Measurements from ENCODE around the gene IL36A.

IL36A gene

DNA sequence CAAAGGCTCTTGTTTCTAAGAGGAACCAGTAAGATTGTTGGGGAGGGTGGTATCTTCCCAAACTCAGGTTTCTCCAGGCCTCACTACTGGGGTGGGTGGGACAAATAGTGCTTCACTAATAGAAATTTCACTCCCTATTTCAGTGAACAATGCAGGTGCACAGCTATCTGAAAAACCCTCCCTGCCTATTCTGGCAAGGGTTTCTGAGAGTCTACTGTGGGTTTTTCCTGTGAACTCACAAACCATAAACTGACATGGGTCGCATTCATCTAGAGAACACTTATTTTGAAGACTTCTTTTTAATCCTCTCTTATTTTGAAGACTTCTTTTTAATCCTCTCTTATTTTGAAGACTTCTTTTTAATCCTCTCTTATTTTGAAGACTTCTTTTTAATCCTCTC, 4.4 kb downstream of the IL36A start:
- no peak for DNase-seq

- no peak for DNase-seq
Measured at GRCh38 chr2:113010088-113010487, 4.8 kb downstream of the IL36A start.

GRCh38 chr2:113011108-113011507, 5.8 kb downstream of the IL36A start:
- no peak for DNase-seq

GRCh38 chr2:113012436-113013335, 7.4 kb downstream of the IL36A start:
- no peak for DNase-seq

GRCh38 chr2:113013336-113013661, 8.0 kb downstream of the IL36A start:
- no peak for DNase-seq

GRCh38 chr2:113014067-113014466, 8.8 kb downstream of the IL36A start:
- no peak for DNase-seq

GRCh38 chr2:113015042-113015441, 9.8 kb downstream of the IL36A start:
- no peak for DNase-seq

DNA sequence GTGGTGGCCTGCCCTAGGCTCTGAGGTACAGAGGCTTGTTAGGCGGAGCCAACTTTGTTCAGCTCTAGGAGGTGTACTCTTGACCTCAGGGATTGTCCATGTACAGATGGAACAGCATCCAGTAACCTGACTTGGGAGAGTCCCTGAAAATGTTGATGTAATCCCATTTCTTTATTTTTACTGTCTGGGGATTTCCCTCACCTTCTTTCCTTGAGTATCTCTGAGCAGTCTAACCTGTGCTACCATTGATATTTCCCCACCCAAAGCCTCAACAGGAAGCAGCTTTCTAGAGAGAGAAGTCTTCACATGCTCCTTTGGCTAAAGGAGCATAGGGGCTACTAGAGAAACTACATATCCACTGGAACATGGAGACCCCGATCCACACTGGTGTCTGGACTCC, 10.4 kb downstream of the IL36A start:
- DNase-seq, result no peak

DNA sequence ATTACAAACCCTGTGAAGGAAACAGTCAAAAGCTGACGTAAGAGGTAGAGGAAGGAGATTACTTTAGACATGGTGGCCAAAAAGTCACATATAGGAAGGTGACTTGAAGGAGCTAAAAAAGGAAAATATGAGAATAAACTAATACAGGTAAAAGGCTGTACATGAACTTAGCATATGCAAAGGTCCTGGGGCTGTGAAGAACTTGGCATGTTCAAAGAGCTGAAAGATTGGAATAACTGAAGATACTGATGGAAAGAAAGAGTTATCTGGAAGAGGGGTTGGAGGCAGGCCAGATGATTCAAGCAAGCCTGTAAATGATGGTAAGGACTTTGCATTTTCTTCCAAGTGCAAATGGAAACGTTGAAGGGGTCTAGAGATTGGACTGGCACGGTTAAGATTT, 13.2 kb downstream of the IL36A start:
- no peak for DNase-seq

DNA sequence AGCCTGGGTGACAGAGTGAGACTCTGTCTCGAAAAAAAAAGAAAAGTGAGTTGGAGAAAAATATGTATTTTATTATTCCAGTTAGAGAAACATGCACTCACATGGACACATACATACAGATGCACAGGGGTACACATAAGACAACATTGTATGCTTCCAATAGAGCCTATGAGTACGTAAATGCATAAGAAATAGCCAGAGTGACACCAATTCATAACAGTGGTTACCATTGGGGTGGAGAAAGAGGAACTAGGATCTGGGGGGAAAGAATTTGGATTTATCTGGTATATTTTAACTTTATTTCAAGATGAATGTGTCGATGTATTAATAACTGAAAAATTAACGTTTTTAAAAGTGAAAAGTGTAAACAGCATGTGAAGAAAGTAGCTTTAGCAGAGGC, 16.1 kb downstream of the IL36A start:
- no peak for DNase-seq

GRCh38 chr2:113024764-113025163, 19.5 kb downstream of the IL36A start:
- DNase-seq, result no peak

- no peak for DNase-seq
Measured at GRCh38 chr2:113025737-113026136, 20.5 kb downstream of the IL36A start.

DNA sequence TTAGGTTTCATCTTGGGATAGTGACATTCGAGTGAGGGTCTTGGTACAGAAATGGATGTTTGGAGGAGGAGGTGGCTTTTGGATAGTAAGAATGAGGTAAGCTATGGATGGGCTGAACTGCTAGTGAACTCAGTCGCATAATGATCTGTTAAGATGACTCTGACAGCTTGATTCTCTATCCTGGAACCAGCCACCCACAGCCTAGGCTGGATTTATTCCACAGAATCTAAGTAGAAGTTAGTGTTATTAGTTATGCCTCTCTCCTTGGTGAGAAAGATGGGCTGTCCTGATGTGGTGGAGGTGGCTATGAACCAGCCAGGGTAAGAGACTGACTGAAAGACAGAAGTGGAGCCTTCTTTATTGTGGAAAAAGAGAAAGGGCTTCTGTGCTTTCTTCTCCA, 22.4 kb downstream of the IL36A start:
- DNase-seq, result no peak

GRCh38 chr2:113028112-113028511, 22.9 kb downstream of the IL36A start:
- DNase-seq, result no peak

- no peak for DNase-seq
Measured at GRCh38 chr2:113032737-113033136, 27.5 kb downstream of the IL36A start.

DNA sequence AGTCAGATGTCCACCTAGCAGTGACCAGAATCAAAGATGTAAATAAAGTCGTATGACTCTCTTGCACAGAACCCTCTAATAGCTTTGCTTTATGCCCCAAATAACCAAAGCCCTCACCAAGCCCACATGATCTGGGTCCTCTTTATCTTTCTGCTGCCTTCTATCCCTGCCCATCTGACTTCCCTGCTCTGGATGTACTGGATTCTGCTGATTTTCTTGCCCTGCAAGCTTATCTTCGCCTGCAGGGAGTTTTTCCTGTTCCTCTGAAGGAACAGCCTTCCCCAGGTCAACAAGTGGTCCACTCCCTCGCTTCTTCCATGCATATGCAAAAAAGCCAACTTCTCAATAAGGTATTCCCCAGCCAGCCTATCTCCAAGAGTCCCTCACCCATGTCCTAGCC, 28.8 kb downstream of the IL36A start:
- DNase-seq, result no peak

GRCh38 chr2:113036763-113037162, 31.5 kb downstream of the IL36A start:
- no peak for DNase-seq

- no peak for DNase-seq
Measured at GRCh38 chr2:113038291-113038690, 33.0 kb downstream of the IL36A start.

- DNase-seq, result no peak
Measured at GRCh38 chr2:113039158-113039557, 33.9 kb downstream of the IL36A start.

DNA sequence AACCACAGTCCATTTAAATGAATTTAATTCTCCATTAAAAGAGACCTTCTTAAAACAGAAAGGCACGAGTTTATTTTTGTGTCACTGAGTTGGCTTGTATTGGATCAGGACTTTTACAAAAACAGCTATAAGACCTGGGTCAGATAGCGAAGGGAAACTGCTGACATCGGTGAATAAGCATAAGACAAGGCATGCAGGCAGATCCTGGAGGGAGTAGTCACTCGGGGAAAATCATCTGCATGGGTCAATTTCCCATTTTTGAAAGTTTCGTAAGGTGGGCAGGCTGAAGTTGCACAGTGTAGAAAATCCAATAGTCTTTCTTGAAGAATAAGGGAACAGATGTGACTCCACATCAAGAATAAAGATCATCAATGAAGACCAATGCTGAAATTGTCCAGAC, 34.5 kb downstream of the IL36A start:
- DNase-seq, result no peak

GRCh38 chr2:113041871-113042270, 36.6 kb downstream of the IL36A start:
- no peak for DNase-seq

- no peak for DNase-seq
Measured at GRCh38 chr2:113046465-113046864, 41.2 kb downstream of the IL36A start.

- DNase-seq, result no peak
Measured at GRCh38 chr2:113050921-113051895, 45.9 kb downstream of the IL36A start.

- no peak for DNase-seq
Measured at GRCh38 chr2:113052396-113052917, 47.2 kb downstream of the IL36A start, which contains the start of gene IL36B. TSS of gene IL36B (minus strand) at chr2:113052867.

All from CD4-positive, alpha-beta T cell treated with Interferon gamma for 1 hour (primary cell).